GM23248 (cell line): ENCODE measurements around the gene SMIM24.

ENCODE experiments used
- EZH2 ChIP-seq: fragments of 200-600 bp; sonication (generic); IDR thresholded peaks from 2 replicates; pipeline ENCODE4 v1.6.1; 2018; ENCODE audit warnings: antibody characterized with exemption, mild to moderate bottlenecking; ENCODE audit not compliant: insufficient read depth, poor library complexity, severe bottlenecking
- EZH2phosphoT487 ChIP-seq: fragments of 200-600 bp; sonication (generic); IDR thresholded peaks from 2 replicates; pipeline ENCODE4 v1.6.1; 2018; ENCODE audit warnings: antibody characterized with exemption, moderate library complexity, mild to moderate bottlenecking, low read depth; ENCODE audit not compliant: insufficient read depth

GRCh38 chr19:3466635-3467034, 13.7 kb downstream of the SMIM24 start:
- no peak for TF ChIP-seq EZH2
- TF ChIP-seq EZH2phosphoT487, result no peak
